NB4 (cell line): ENCODE data around the gene MMP8.

Source experiments
- CTCF ChIP-seq: IDR thresholded peaks from one replicate; pipeline ENCODE4 v1.5.1; 2012; ENCODE audit warnings: low read depth, low read length
- POLR2A ChIP-seq: IDR thresholded peaks from 2 replicates; pipeline ENCODE4 v1.6.1; 2011; ENCODE audit warnings: mild to moderate bottlenecking; ENCODE audit not compliant: insufficient read length; ENCODE audit errors: extremely low read depth

GRCh38 chr11:102709201-102709945, 15.4 kb downstream of the MMP8 start:
- TF ChIP-seq POLR2A (no peak), CTCF (no peak)
